ENCODE data around the gene LCTL.

- no peak for TF ChIP-seq POLR2A (IDR thresholded peaks at IDR 0.05)
- TF ChIP-seq CTCF (IDR thresholded peaks at IDR 0.05 in 8 of 11, conservative IDR thresholded peaks at IDR 0.05 in 3 of 11), result no peak
These were observed 43.1 kb upstream of the LCTL start for GRCh38 chr15:66608881-66609280.
